Neural cell (in vitro differentiated cells): Measurements from ENCODE around the gene PPP3CA.

Source experiments
- EP300 ChIP-seq: fragments of 450-650 bp; conservative IDR thresholded peaks from 2 replicates; pipeline ENCODE4 v1.6.1; 2014; ENCODE audit warnings: antibody characterized with exemption, mild to moderate bottlenecking, moderate library complexity; ENCODE audit not compliant: poor library complexity, severe bottlenecking
- EZH2 ChIP-seq: fragments of 200-600, 300-800 bp; shearing (Covaris generic), sonication (generic); IDR thresholded peaks from 2 replicates; pipeline ENCODE4 v1.6.1; 2014; ENCODE audit warnings: antibody characterized with exemption, low read length, borderline replicate concordance, mild to moderate bottlenecking; ENCODE audit not compliant: insufficient read depth, poor library complexity, severe bottlenecking
- MXI1 ChIP-seq: fragments of 450-650 bp; conservative IDR thresholded peaks from 2 replicates; pipeline ENCODE4 v1.6.1; 2014; ENCODE audit warnings: antibody characterized with exemption, mild to moderate bottlenecking; ENCODE audit not compliant: poor library complexity, severe bottlenecking
- POLR2AphosphoS5 ChIP-seq: IDR thresholded peaks from 2 replicates; pipeline ENCODE4 v1.6.1; 2012
- RAD21 ChIP-seq: fragments of 450-650 bp; conservative IDR thresholded peaks from 2 replicates; pipeline ENCODE4 v1.6.1; 2014; ENCODE audit warnings: antibody characterized with exemption, mild to moderate bottlenecking, moderate library complexity
- TAF1 ChIP-seq: IDR thresholded peaks from 2 replicates; pipeline ENCODE4 v1.6.1; 2012; ENCODE audit warnings: low read depth
- TF ChIP-seq, protein P1 (sequence below): fragments of 450-650 bp; IDR thresholded peaks from 2 replicates; pipeline ENCODE4 v1.5.1; 2014; ENCODE audit warnings: antibody characterized with exemption, mild to moderate bottlenecking, moderate library complexity; ENCODE audit not compliant: poor library complexity, severe bottlenecking
- TF ChIP-seq, protein P2 (sequence below): IDR thresholded peaks from 2 replicates; pipeline ENCODE4 v1.6.1; 2012; ENCODE audit warnings: borderline replicate concordance

DNA sequence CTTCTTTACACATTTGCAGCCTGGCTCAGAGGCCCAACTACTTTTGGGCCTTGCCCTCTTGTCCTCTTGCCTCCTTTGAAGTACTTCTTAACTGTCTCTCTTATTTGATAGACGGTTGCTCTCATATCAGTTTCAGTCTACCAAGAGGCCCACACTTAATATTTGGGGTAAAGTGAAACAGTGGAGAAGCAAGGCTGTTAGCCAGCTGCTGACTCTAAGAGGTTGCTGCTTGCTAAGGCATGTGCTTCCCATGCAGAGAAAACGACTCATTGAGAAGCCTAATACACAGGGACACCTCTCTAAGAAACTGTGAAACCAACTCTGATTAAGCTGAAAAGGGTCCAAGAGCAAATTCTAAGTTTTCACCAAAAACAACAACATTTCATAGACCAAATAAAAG lies 94.6 kb downstream of the PPP3CA start:
- no peak for TF ChIP-seq POLR2AphosphoS5
- no peak for TF ChIP-seq EP300
- TF ChIP-seq, protein P1, sequence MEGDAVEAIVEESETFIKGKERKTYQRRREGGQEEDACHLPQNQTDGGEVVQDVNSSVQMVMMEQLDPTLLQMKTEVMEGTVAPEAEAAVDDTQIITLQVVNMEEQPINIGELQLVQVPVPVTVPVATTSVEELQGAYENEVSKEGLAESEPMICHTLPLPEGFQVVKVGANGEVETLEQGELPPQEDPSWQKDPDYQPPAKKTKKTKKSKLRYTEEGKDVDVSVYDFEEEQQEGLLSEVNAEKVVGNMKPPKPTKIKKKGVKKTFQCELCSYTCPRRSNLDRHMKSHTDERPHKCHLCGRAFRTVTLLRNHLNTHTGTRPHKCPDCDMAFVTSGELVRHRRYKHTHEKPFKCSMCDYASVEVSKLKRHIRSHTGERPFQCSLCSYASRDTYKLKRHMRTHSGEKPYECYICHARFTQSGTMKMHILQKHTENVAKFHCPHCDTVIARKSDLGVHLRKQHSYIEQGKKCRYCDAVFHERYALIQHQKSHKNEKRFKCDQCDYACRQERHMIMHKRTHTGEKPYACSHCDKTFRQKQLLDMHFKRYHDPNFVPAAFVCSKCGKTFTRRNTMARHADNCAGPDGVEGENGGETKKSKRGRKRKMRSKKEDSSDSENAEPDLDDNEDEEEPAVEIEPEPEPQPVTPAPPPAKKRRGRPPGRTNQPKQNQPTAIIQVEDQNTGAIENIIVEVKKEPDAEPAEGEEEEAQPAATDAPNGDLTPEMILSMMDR = no peak
- TF ChIP-seq, protein P2, sequence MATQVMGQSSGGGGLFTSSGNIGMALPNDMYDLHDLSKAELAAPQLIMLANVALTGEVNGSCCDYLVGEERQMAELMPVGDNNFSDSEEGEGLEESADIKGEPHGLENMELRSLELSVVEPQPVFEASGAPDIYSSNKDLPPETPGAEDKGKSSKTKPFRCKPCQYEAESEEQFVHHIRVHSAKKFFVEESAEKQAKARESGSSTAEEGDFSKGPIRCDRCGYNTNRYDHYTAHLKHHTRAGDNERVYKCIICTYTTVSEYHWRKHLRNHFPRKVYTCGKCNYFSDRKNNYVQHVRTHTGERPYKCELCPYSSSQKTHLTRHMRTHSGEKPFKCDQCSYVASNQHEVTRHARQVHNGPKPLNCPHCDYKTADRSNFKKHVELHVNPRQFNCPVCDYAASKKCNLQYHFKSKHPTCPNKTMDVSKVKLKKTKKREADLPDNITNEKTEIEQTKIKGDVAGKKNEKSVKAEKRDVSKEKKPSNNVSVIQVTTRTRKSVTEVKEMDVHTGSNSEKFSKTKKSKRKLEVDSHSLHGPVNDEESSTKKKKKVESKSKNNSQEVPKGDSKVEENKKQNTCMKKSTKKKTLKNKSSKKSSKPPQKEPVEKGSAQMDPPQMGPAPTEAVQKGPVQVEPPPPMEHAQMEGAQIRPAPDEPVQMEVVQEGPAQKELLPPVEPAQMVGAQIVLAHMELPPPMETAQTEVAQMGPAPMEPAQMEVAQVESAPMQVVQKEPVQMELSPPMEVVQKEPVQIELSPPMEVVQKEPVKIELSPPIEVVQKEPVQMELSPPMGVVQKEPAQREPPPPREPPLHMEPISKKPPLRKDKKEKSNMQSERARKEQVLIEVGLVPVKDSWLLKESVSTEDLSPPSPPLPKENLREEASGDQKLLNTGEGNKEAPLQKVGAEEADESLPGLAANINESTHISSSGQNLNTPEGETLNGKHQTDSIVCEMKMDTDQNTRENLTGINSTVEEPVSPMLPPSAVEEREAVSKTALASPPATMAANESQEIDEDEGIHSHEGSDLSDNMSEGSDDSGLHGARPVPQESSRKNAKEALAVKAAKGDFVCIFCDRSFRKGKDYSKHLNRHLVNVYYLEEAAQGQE = no peak
- TF ChIP-seq EZH2 = no peak
- no peak for TF ChIP-seq TAF1
- no peak for TF ChIP-seq RAD21
- TF ChIP-seq MXI1 = no peak
